SU-DHL-6 (cell line): ENCODE measurements around the gene DHX30.

Experiments
- EZH2phosphoT487 ChIP-seq: fragments of 200-600 bp; sonication (generic), shearing (Covaris generic); conservative IDR thresholded peaks from 2 replicates; pipeline ENCODE4 v1.6.1; 2018; ENCODE audit warnings: mild to moderate bottlenecking, antibody characterized with exemption, low read length, moderate library complexity, mixed read lengths
- TF ChIP-seq, protein P1 (sequence below): fragments of 200-600 bp; sonication (generic); IDR thresholded peaks from one replicate; pipeline ENCODE4 v1.5.1; 2017; ENCODE audit warnings: antibody characterized with exemption, mild to moderate bottlenecking, low read length, moderate library complexity; ENCODE audit not compliant: insufficient read depth, poor library complexity, severe bottlenecking

DNA sequence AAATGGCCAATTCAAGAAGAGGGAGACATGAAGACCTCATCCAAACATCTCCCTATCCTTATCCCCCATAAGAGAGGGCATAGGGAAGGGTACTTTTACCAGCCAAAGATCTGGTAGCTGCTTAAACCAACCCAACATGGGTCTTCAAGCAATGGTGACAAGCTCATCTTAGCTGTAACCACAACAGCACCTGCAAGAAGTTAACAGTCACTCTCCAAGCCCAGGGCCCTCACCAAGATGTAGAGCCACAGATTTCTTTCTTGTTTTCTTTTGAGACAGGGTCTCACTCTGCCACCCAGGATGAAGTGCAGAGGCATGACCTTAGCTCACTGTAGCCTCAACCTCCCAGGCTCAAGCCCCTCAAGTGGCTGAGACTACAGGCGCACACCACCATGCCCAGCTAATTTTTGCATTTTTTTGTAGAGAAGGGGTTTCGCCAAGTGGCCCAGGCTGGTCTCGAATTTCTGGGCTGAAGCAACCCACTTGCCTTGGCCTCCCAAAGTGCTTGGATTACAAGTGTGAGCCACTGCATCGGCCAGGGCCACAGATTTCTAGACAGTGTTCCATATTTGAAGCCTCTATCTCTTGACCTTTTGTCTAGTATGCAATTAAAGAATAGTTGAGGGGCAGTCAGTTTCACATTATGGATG lies 57.1 kb downstream of the DHX30 start:
- TF ChIP-seq, protein P1, sequence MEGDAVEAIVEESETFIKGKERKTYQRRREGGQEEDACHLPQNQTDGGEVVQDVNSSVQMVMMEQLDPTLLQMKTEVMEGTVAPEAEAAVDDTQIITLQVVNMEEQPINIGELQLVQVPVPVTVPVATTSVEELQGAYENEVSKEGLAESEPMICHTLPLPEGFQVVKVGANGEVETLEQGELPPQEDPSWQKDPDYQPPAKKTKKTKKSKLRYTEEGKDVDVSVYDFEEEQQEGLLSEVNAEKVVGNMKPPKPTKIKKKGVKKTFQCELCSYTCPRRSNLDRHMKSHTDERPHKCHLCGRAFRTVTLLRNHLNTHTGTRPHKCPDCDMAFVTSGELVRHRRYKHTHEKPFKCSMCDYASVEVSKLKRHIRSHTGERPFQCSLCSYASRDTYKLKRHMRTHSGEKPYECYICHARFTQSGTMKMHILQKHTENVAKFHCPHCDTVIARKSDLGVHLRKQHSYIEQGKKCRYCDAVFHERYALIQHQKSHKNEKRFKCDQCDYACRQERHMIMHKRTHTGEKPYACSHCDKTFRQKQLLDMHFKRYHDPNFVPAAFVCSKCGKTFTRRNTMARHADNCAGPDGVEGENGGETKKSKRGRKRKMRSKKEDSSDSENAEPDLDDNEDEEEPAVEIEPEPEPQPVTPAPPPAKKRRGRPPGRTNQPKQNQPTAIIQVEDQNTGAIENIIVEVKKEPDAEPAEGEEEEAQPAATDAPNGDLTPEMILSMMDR = no peak
- no peak for TF ChIP-seq EZH2phosphoT487
